Thyroid gland (tissue), 4 donors: ENCODE measurements around the gene LRRC8A. TPM values are rescaled to one million over a fixed set of nuclear protein-coding genes. Genes with fewer than 3 reads are reported as not detected.
"Not testable (repeated sequence)": the region's sequence is repeated elsewhere in the genome, so short reads cannot be mapped to it uniquely, and the experiment has no call there.

Experiments used
- DNase-seq, 2 donors: peaks; one replicate each; pipeline ENCODE4 v3.0.0-alpha.2; 2019
- H3K27ac ChIP-seq, 3 donors: fragments of 200-600 bp; sonication (generic); 1 replicate in 2 of 3; 2 replicates in 1 of 3; pipeline ENCODE4 v1.5.1; 2016 to 2019; ENCODE audit warnings: mild to moderate bottlenecking in 1 of 3, moderate library complexity in 1 of 3
- H3K27me3 ChIP-seq: fragments of 200-600 bp; sonication (generic); one replicate; pipeline ENCODE4 v1.5.1; 2019
- H3K36me3 ChIP-seq, 2 donors: fragments of 200-600 bp; sonication (generic); one replicate each; pipeline ENCODE4 v1.5.1; 2016 to 2019
- H3K4me1 ChIP-seq, 2 donors: fragments of 200-600 bp; sonication (generic); one replicate each; pipeline ENCODE4 v1.5.1; 2017 to 2019
- H3K4me3 ChIP-seq, 3 donors: fragments of 200-600 bp; sonication (generic); replicated peaks in 1 of 3; 1 replicate in 2 of 3; 2 replicates in 1 of 3; pipeline ENCODE4 v1.5.1; 2016; ENCODE audit warnings: mild to moderate bottlenecking in 1 of 3
- H3K9me3 ChIP-seq: fragments of 200-600 bp; sonication (generic); one replicate; pipeline ENCODE4 v1.5.1; 2017
- POLR2A ChIP-seq, 2 donors: fragments of 450-650 bp; IDR thresholded peaks; one replicate each; pipeline ENCODE4 v1.6.1; 2017; ENCODE audit warnings: antibody characterized with exemption in 2 of 2, mild to moderate bottlenecking in 2 of 2, moderate library complexity in 1 of 2
- WGBS, 2 donors: methylation state at CpG; one replicate each; pipeline ENCODE4 v1.1.5; 2017; 5-methylcytosine and 5-hydroxymethylcytosine counted together
- intact Hi-C: fragments of 100-400 bp; cut with DNase I; formaldehyde crosslinking; loops from one replicate; pipeline ENCODE4 v1.15.1; 2023
- total RNA-seq, 4 donors: library from RNA; depleted of rRNA; stranded (reverse); fragments of >200 nt; gene quantifications; one replicate each; pipeline ENCODE4 v1.2.3, GENCODE V29; 2016
- TF ChIP-seq, protein P1 (sequence below), 6 experiments: fragments of 200-600 bp in 3 of 6; fragments of 450-650 bp in 3 of 6; sonication (generic) in 3 of 6; IDR thresholded peaks; one replicate each; pipeline ENCODE4 v1.5.1; 2016 to 2019; ENCODE audit warnings: antibody characterized with exemption in 6 of 6, mild to moderate bottlenecking in 2 of 6, inconsistent platforms in 1 of 6, moderate library complexity in 1 of 6

The LRRC8A gene
- total RNA-seq, 4 donors from 2014 or later = 56.3 to 65.6 (median 61.5) TPM

DNA sequence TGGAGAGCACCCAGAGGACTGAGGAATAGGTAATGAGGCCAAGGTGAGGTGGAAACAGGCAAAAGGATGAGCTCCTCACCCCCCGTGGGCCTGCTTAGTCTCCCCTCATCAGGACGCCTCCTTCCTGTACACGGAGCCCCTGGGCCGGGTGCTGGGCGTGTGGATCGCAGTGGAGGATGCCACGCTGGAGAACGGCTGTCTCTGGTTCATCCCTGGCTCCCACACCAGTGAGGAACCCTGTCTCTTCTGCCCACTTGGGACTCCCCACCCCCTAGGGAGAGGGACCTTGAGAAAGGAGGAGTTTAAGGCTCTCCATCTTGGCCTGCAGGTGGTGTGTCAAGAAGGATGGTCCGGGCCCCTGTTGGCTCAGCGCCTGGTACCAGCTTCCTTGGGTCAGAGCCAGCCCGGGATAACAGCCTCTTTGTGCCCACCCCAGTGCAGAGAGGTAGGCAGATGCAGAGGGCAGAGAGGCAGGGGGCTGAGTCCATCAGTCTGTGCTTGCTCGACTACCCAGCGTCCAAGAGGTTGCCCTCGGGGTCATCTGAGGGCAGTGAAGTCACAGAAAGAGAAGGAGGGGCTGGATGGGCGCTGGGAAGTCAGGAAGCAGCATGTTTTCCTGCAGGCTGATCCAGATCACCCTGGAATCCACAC, 58.5 kb downstream of the LRRC8A start:
- Histone ChIP-seq H3K4me1 (peaks cover 0 to 13% of the 10 kb centered on the region in 2 donors), H3K9me3 (no peaks in the 10 kb centered on the region), H3K36me3 (peaks cover 0 to 3% of the 10 kb centered on the region in 2 donors), H3K27me3 (no peaks in the 10 kb centered on the region), H3K27ac (peak overlapping the region in 2 of 3 donors; percentile 24 to 73), H3K4me3 (no peak overlapping the region)
- no peak for DNase-seq
- WGBS, 2 donors = 71% methylated on average over 14 to 15 of the region's 15 CpGs
- intact Hi-C loops = no loop called here
- no peak for TF ChIP-seq POLR2A (IDR thresholded peaks at IDR 0.05)
- TF ChIP-seq, protein P1, sequence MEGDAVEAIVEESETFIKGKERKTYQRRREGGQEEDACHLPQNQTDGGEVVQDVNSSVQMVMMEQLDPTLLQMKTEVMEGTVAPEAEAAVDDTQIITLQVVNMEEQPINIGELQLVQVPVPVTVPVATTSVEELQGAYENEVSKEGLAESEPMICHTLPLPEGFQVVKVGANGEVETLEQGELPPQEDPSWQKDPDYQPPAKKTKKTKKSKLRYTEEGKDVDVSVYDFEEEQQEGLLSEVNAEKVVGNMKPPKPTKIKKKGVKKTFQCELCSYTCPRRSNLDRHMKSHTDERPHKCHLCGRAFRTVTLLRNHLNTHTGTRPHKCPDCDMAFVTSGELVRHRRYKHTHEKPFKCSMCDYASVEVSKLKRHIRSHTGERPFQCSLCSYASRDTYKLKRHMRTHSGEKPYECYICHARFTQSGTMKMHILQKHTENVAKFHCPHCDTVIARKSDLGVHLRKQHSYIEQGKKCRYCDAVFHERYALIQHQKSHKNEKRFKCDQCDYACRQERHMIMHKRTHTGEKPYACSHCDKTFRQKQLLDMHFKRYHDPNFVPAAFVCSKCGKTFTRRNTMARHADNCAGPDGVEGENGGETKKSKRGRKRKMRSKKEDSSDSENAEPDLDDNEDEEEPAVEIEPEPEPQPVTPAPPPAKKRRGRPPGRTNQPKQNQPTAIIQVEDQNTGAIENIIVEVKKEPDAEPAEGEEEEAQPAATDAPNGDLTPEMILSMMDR (IDR thresholded peaks at IDR 0.05) = no peak

DNA sequence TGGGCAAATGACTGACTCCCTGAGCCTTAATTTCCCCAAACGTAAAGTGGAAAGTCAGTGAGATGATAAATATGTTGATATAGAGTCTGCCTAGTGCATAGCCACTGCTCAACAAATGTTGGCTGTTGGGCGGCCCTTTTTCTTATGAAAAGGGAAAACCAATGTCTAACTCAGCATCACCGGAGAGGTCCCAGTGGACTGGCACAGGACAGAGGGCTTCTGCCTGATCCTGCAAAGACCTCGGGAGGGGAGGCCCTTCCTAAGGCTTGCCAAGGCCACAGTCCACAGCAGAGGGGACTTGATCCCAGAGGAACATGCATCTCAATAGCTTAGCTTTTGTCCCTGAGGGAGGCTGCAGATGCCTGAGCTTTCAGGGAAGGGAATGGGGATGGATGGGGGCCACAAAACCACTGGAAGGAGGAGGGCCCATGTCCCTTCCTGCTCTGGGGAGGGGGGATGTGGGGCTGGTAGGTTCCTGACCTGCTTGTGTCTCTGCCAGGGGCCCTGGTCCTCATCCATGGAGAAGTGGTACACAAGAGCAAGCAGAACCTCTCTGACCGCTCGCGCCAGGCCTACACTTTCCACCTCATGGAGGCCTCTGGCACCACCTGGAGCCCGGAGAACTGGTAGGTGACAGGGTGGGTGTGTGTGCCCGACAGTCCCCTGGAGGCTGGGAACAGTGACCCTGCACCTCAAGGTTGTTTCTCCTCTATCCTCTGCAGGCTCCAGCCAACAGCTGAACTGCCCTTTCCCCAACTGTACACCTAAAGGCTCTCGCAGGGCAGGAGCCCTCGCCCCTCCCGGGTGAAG, 59.2 kb downstream of the LRRC8A start:
- H3K27me3 ChIP-seq = no peaks in the 10 kb centered on the region
- TF ChIP-seq, protein P1 (IDR thresholded peaks at IDR 0.05) = no peak
- TF ChIP-seq POLR2A (IDR thresholded peaks at IDR 0.05) = no peak
- intact Hi-C loops = no loop called here
- no peaks in the 10 kb centered on the region for H3K9me3 ChIP-seq
- 80% methylated on average over 7 to 10 of the region's 12 CpGs for WGBS, 2 donors
- peaks cover under 1 to 13% of the 10 kb centered on the region in 2 donors for H3K4me1 ChIP-seq
- peaks cover 0 to 3% of the 10 kb centered on the region in 2 donors for H3K36me3 ChIP-seq
- H3K27ac ChIP-seq = peak overlapping the region in 2 of 3 donors; percentile 10 to 73
- peak; percentile 22 to 23 for DNase-seq
- no peak overlapping the region for H3K4me3 ChIP-seq

DNA sequence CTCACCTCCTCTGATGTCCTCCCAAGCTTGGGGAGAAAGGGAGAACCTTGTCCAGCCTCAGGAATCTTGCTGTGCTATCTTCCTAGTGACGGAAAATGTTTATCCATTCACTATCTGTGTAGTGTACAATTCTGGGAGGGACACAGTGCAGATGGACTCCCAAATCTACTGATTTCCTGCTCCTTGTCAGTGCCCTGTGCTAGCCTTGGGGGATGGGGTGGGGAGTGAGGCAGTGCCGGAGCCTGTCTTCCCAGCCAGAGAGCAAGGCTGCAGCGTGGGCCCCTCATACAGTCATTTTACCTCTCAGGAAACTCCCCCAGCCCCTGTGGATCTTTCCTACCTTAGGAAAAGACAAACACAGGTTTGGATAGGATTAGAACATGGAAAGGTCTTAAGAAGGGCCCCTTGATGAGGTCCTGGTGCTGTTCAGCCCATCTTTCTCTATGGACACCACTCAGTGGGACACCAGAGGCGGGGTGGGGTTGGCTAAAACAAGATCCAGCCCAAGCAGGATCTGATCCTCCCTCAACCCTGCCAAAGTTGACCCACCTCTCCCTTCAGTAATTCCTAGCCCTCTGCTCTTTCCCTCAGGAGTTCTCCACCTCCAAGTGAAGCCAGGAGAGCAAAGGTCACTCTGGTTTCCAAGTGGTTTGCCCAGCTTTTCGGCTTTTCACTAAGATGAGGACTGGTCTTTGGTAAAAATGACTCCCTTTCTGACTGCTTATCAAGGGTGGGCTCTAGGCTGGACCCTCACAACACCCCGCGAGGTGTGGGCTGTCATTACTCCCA, 62.1 kb downstream of the LRRC8A start:
- peak overlapping the region in 2 of 3 donors; percentile 20 to 22 for H3K27ac ChIP-seq
- H3K36me3 ChIP-seq = no peaks in the 10 kb centered on the region
- peaks cover 11 to 25% of the 10 kb centered on the region in 2 donors for H3K4me1 ChIP-seq
- no peaks in the 10 kb centered on the region for H3K9me3 ChIP-seq
- no peaks in the 10 kb centered on the region for H3K27me3 ChIP-seq
- intact Hi-C loops = no loop called here
- no peak overlapping the region for H3K4me3 ChIP-seq
- WGBS, 2 donors = 90 to 96% methylated on average over 7 of the region's 7 CpGs
- DNase-seq = no peak
- no peak for TF ChIP-seq POLR2A (IDR thresholded peaks at IDR 0.05)
- TF ChIP-seq, protein P1 (IDR thresholded peaks at IDR 0.05) = no peak

DNA sequence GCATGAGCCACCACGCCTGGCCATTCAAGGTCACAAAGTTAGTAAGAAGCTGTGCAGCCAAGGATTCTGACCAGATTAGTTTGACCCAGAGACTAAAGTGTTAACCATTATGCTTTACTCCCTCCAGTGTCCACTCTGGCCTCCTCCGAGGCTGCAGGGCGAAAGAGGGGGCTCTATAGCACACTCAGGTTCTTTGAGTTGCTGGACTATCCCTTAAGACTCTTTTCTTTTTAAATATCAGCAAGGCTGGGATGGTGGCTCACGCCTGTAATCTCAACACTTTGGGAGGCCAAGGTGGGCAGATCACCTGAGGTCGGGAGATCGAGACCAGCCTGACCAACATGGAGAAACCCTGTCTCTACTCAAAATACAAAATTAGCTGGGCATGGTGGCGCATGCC, 63.0 kb downstream of the LRRC8A start:
- intact Hi-C loops, H3K27ac ChIP-seq, H3K4me3 ChIP-seq, H3K36me3 ChIP-seq, DNase-seq, H3K9me3 ChIP-seq, H3K27me3 ChIP-seq: not testable (repeated sequence)
- 85 to 93% methylated on average over 7 of the region's 7 CpGs for WGBS, 2 donors
- peaks cover 11 to 25% of the 10 kb centered on the region in 2 donors for H3K4me1 ChIP-seq

DNA sequence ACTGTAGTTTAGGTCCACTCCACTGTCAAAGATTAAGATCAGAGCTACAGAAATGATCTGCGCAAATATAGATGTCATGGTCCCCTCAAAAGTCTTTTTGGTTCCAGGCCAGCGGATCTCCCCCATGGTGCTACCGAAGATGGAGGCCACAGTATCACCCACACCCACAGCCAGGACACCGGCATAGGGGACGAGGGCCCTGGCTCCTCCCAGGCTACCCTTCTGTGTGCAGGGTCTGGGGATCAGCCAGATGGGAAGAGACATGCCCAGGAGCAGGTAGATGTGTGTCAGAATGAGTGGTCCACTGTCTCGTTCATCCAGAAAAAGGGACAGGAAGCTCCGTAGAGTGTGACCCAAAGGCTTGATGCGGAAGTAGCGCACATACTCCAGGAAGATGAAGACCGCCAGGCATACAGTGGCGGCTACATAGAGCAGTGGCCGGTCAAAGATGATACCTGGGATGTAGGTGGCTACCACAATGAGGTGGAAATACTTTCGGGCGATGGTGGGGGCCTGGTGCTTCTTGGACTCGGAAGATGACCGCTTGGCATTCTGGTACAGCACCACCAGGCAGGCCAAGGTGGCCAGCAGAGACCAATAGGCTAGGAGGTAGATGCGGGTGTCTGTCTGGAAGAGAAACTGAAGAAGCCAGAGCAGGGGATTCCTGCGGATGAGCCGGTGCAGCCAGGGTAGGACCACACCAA, 64.0 kb downstream of the LRRC8A start:
- Histone ChIP-seq H3K27me3 (no peaks in the 10 kb centered on the region), H3K27ac (no peak overlapping the region), H3K4me1 (peaks cover 11 to 27% of the 10 kb centered on the region in 2 donors), H3K36me3 (no peaks in the 10 kb centered on the region), H3K9me3 (no peaks in the 10 kb centered on the region), H3K4me3 (no peak overlapping the region)
- DNase-seq = no peak
- intact Hi-C loops = no loop called here
- TF ChIP-seq POLR2A (IDR thresholded peaks at IDR 0.05) = no peak
- TF ChIP-seq, protein P1 (IDR thresholded peaks at IDR 0.05) = no peak
- 93 to 97% methylated on average over 17 to 19 of the region's 19 CpGs for WGBS, 2 donors
